Activated effector memory CD4-positive, alpha-beta T cell treated with anti-CD3 and anti-CD28 coated beads, Interleukin-2, amount 50 U/mL, for 16 hours (primary cell): Measurements from ENCODE around the gene UBQLN2.
"Not testable (repeated sequence)": the region's sequence is repeated elsewhere in the genome, so short reads cannot be mapped to it uniquely, and the experiment has no call there.

Source experiments
- DNase-seq: peaks from one replicate; pipeline ENCODE4 v3.0.0-alpha.2; 2020

The UBQLN2 gene

GRCh38 chrX:56563231-56564161 lies at the start of gene UBQLN2:
UBQLN2 (plus strand) TSS chrX:56563627; CDS start chrX:56563874, 247 bp downstream.
- peak; percentile 91 for DNase-seq

DNA sequence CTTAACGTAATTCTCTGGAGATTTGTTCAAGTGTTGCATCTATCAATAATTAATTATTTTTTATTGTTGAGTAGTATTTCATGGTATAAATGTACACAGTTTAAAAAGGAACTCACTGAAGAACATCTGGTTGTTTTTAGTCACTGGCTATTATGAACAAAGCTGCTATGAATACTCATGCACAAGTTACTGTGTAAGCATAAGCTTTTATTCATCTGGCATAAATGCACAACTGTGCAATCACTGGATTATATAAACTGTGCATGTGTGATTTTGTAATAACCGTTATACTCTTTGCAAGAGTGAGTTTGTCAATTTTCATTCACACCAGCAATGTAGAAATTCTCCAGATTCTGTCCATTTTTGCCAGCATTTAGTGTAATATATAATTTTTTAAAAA lies 43.8 kb upstream of the UBQLN2 start:
- DNase-seq: no peak

- not testable (repeated sequence) for DNase-seq
These were observed 33.9 kb upstream of the UBQLN2 start for GRCh38 chrX:56529482-56530007.

DNA sequence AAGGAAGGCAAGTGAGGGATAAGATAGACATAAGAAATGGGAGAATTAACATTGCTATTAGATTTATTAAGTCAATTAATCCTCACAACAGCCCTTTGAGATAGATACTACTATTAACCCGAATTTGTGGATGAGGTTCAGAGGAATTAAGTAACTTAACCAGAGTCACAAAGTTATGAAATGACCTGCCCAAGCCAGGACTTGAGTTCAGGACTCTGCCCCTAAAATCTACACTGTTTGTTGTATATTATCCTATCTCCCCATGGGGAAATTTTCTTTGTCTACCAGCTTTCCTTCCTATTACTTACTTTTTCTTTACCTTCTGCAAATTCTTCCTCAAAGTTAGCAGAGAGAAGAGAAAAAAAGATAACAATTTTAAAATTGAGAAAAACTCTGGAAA lies 33.4 kb upstream of the UBQLN2 start:
- no peak for DNase-seq

- no peak for DNase-seq
These were observed 12.8 kb upstream of the UBQLN2 start for GRCh38 chrX:56550667-56551066.

DNA sequence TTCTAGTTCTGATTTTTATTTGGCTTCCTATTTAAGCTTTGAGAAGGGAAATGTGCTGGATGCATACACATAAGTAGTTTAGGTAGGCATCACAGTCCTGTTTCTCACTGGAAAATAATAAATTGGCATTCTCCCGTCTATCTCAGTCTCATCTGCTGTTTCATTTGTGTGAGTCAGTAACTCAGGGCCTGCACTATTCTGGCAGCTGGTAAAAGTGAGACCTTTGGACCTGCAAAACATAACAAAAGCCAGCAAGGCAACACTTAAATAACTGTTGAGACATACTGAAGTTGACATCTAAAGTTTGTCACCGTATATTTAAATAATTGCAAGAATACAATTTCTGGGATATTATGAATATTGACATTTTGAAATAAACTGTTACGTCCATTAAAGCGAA lies 8.6 kb upstream of the UBQLN2 start:
- DNase-seq: no peak

DNA sequence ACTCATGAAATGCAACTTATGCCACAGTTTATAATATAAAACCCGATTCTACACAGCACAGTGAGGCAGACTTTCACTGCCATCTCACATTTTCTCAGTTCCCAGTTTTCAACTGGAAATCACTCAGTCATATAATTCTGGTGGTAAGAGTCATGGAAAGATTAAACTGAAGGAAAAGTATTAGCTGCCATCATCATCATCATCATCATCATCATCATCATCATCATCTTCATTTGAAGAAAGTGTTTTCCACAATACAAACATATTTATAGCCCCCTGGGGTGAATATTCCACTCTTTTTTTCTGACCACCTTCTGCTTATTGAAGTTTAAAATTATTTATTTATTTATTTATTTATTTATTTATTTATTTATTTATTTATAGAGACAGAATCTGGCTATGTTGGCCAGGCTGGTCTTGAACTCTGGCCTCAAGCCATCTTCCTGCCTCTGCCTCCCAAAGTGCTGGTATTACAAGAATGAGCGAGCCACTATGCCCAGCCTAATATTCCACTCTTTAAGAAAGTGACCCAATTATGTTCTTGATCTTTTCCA lies 6.0 kb upstream of the UBQLN2 start:
- no peak for DNase-seq

DNA sequence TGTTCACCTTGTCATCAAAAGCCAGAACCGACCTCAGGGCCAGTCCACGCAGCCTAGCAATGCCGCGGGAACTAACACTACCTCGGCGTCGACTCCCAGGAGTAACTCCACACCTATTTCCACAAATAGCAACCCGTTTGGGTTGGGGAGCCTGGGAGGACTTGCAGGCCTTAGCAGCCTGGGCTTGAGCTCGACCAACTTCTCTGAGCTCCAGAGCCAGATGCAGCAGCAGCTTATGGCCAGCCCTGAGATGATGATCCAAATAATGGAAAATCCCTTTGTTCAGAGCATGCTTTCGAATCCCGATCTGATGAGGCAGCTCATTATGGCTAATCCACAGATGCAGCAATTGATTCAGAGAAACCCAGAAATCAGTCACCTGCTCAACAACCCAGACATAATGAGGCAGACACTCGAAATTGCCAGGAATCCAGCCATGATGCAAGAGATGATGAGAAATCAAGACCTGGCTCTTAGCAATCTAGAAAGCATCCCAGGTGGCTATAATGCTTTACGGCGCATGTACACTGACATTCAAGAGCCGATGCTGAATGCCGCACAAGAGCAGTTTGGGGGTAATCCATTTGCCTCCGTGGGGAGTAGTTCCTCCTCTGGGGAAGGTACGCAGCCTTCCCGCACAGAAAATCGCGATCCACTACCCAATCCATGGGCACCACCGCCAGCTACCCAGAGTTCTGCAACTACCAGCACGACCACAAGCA lies 898 bp downstream of the UBQLN2 start:
- peak; percentile 69 for DNase-seq

GRCh38 chrX:56564921-56565840 lies 1.8 kb downstream of the UBQLN2 start:
- DNase-seq: peak; percentile 68

DNA sequence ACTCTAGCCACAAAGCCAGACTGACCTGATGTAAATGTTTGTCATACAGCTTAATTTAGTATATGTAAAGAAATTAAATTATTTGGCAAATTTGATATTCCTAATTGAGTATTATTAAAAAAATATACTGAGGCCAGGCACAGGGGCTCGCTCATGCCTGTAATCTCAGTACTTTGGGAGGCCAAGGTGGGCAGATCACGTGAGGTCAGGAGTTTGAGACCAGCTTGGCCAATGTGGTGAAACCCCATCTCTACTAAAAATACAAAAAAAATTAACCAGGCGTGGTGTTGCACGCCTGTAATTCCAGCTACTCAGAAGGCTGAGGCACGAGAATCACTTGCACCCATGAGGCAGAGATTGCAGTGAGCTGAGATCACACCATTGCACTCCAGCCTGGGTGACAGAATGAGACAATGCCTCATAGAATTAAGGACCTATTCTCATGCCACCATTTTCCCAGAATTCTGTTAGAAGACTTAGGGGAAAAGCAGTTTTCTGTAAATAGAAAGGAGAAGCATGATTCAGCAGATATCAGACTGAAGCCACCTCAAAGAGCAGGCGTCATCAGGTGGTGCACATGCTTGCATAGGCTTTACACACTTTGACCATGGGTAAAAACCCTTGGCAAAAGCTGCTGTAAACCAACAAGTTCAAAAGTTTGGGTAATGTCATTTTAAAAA lies 6.1 kb downstream of the UBQLN2 start:
- DNase-seq: peak; percentile 61

DNA sequence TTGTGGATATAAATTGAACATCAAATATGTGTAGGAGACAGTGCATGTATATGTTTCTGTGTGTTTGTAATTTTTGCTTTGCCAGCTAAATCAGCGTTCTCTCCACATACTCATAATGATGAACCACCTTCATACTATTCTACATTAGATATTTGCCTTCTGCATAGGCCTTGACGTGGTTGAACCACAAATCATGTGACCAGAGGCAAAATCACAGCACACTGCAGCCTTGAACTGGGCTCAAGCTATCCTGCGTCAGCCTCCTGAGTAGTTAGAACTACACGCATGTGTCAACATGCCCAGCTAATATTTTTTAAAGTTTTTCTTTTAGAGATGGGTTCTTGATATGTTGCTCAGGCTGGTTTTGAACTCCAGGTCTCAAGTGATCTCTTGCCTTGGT lies 9.5 kb downstream of the UBQLN2 start:
- DNase-seq: no peak

DNA sequence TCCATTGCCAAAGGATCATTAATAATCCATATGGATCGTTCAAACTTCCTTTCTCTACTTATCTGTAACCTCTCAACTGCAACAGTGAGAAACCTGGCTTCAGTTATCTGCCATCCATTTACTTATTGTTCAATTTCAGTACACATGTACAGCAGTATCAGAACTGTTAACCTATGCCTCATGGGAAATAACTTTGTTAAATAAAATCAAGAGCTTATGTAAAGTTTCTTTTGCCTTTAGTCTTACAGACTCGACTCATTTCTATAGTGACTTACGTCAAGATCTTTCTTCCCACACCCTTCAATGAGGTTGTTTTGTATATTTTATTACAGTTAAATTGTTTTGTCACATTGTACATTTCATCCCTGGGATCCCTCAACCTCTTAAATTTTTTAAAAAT lies 11.4 kb downstream of the UBQLN2 start:
- no peak for DNase-seq

DNA sequence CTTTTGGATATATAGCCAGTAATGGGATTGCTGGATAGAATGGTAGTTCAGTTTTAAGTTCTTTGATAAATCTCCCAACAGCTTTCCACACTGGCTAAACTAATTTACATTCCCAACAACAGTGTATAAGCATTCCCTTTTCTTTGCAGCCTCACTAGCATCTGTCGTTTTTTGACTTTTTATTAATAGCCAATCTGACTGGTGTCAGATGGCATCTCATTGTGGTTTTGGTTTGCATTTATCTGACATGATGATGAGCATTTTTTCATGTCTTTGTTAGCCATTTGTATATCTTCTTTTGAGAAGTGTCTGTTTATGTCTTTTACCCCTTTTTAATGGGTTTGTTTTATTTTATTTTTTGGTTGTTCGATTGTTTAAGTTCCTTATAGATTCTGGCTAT lies 13.3 kb downstream of the UBQLN2 start:
- DNase-seq: no peak

- no peak for DNase-seq
These were observed 25.2 kb downstream of the UBQLN2 start for GRCh38 chrX:56588397-56589188.

DNA sequence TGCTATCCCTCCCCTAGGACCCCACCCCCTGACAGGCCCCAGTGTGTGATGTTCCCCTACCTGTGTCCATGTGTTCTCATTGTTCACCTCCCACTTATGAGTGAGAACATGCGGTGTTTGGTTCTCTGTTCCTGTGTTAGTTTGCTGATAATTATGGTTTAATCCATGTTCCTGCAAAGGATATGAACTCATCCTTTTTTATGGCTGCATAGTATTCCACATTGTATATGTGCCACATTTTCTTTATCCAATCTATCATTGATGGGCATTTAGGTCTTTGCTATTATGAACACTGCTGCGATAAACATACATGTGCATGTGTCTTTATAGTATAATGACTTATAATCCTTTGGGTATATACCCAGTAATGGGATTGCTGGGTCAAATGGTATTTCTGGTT lies 28.4 kb downstream of the UBQLN2 start:
- not testable (repeated sequence) for DNase-seq

GRCh38 chrX:56600141-56600540 lies 36.7 kb downstream of the UBQLN2 start:
- no peak for DNase-seq

DNA sequence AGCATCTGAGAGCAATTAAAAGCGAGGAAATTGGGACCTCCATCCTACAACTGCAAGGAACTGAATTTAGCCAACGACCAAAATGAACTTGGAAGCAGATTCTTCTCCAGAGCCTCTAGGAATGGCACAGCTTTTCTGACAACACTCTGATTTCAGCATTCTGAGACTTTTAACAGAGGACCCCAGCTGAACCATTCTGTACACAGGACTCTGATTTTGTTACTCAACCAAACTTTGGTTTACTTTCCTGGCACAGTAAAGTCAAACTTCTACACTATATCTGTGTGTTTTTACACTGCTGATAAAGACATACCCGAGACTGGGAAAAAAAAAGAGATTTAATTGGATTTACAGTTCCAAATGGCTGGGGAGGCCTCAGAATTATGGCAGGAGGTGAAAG lies 37.6 kb downstream of the UBQLN2 start:
- DNase-seq: no peak

- no peak for DNase-seq
These were observed 51.9 kb downstream of the UBQLN2 start for GRCh38 chrX:56615282-56615681.
